H1 (cell line): Measurements from ENCODE around the gene PCNX3. TPM values are rescaled to one million over a fixed set of nuclear protein-coding genes. Genes with fewer than 3 reads are reported as not detected.

Source experiments
- CTCF ChIA-PET: fragments of 300-600 bp; sonication (Branson Sonifier 250); formaldehyde crosslinking; loops from one replicate; lab custom pipeline; 2021; ENCODE audit not compliant: partially characterized antibody; lab: Charles Lee
- POLR2A ChIA-PET: fragments of 300-600 bp; sonication (Branson Sonifier 250); formaldehyde crosslinking; loops from one replicate; lab custom pipeline; 2021; ENCODE audit warnings: inconsistent platforms; ENCODE audit not compliant: partially characterized antibody; lab: Charles Lee
- DNase-seq, 2 experiments: peaks; one replicate each; pipeline versions ENCODE4 v3.0.0 to v3.0.0-alpha.2; 2010 to 2022; ENCODE audit warnings: low spot score in 2 of 2, low read depth in 1 of 2, mixed read lengths in 1 of 2
- FAIRE-seq: peaks from 2 replicates; lab custom pipeline; 2011; peaks lifted over from hg19 to GRCh38; lab: Jason Lieb, UNC
- H2AFZ ChIP-seq: 2 replicates; pipeline ENCODE4 v1.8.1; 2012; ENCODE audit warnings: low read length, inconsistent platforms
- H2AK5ac ChIP-seq: 2 replicates; pipeline ENCODE4 v1.6.1; 2013; ENCODE audit warnings: low read depth, low read length
- H2BK120ac ChIP-seq: replicated peaks from 2 replicates; pipeline ENCODE3; 2013; ENCODE audit warnings: low read depth, low read length, inconsistent platforms
- H2BK12ac ChIP-seq: 2 replicates; pipeline ENCODE4 v1.6.1; 2013; ENCODE audit warnings: low read depth, low read length
- H2BK15ac ChIP-seq: 2 replicates; pipeline ENCODE4 v1.6.1; 2013; ENCODE audit warnings: low read length
- H2BK20ac ChIP-seq: 2 replicates; pipeline ENCODE4 v1.6.1; 2013; ENCODE audit warnings: low read length
- H2BK5ac ChIP-seq: 2 replicates; pipeline ENCODE4 v1.6.1; 2013; ENCODE audit warnings: low read depth, low read length
- H3K14ac ChIP-seq: 2 replicates; pipeline ENCODE4 v1.6.1; 2013; ENCODE audit warnings: inconsistent platforms; ENCODE audit not compliant: insufficient read length
- H3K18ac ChIP-seq: 2 replicates; pipeline ENCODE4 v1.6.1; 2013; ENCODE audit warnings: low read length; ENCODE audit errors: extremely low read depth
- H3K23ac ChIP-seq: 2 replicates; pipeline ENCODE4 v1.6.1; 2013; ENCODE audit warnings: inconsistent platforms; ENCODE audit not compliant: insufficient read length
- H3K23me2 ChIP-seq: 2 replicates; pipeline ENCODE4 v1.6.1; 2013; ENCODE audit warnings: low read depth, low read length
- H3K27ac ChIP-seq: 2 replicates; pipeline ENCODE4 v1.6.1; 2011; ENCODE audit warnings: low read depth, low read length, inconsistent platforms
- H3K27me3 ChIP-seq, 4 experiments: replicated peaks in 1 of 4; 1 replicate in 1 of 4; 2 replicates in 3 of 4; pipeline versions ENCODE4 v1.6.1 to v1.8.1; 2011 to 2013; ENCODE audit warnings: low read length in 3 of 4, mild to moderate bottlenecking in 3 of 4, inconsistent platforms in 2 of 4, mixed read lengths in 2 of 4, moderate library complexity in 1 of 4; ENCODE audit not compliant: control insufficient read depth in 3 of 4, insufficient read depth in 3 of 4; ENCODE audit errors: extremely low read depth in 1 of 4
- H3K36me3 ChIP-seq, 4 experiments: 2 replicates each; pipeline versions ENCODE4 v1.6.1 to v1.8.1; 2011 to 2013; ENCODE audit warnings: mild to moderate bottlenecking in 4 of 4, low read length in 3 of 4, moderate library complexity in 2 of 4, control low read depth in 1 of 4, inconsistent platforms in 1 of 4; ENCODE audit not compliant: insufficient read depth in 4 of 4, control insufficient read depth in 2 of 4
- H3K4ac ChIP-seq: replicated peaks from 2 replicates; pipeline ENCODE3; 2013; ENCODE audit warnings: low read length, low read depth, mixed read lengths, inconsistent platforms; ENCODE audit not compliant: insufficient read length
- H3K4me1 ChIP-seq, 4 experiments: replicated peaks in 1 of 4; 1 replicate in 1 of 4; 2 replicates in 3 of 4; pipeline versions ENCODE4 v1.6.1 to v1.8.1; 2011 to 2013; ENCODE audit warnings: low read length in 3 of 4, inconsistent platforms in 2 of 4, mixed read lengths in 1 of 4; ENCODE audit not compliant: insufficient read depth in 4 of 4, control insufficient read depth in 3 of 4
- H3K4me2 ChIP-seq, 2 experiments: 2 replicates each; pipeline versions ENCODE4 v1.6.1 to v1.8.1; 2011 to 2013; ENCODE audit warnings: low read depth in 2 of 2, low read length in 2 of 2, control low read depth in 1 of 2, inconsistent platforms in 1 of 2, mild to moderate bottlenecking in 1 of 2; ENCODE audit not compliant: insufficient read depth in 1 of 2
- H3K4me3 ChIP-seq, 4 experiments: fragments of 200-600, 300-600 bp in 1 of 4; sonication (generic), shearing (Covaris generic), sonication (Bioruptor Twin) in 1 of 4; 2 replicates each; pipeline versions ENCODE4 v1.5.1 to v1.8.1; 2011 to 2016; ENCODE audit warnings: low read length in 4 of 4, low read depth in 3 of 4, control low read depth in 2 of 4, inconsistent platforms in 2 of 4, mild to moderate bottlenecking in 2 of 4, mixed read lengths in 1 of 4, moderate library complexity in 1 of 4; ENCODE audit not compliant: insufficient read depth in 2 of 4; ENCODE audit errors: extremely low read depth in 1 of 4
- H3K56ac ChIP-seq: replicated peaks from 2 replicates; pipeline ENCODE3; 2013; ENCODE audit warnings: low read depth, mild to moderate bottlenecking, mixed read lengths, low read length, inconsistent platforms; ENCODE audit not compliant: insufficient read length
- H3K79me1 ChIP-seq: 2 replicates; pipeline ENCODE4 v1.6.1; 2013; ENCODE audit warnings: low read depth, low read length, control low read depth
- H3K79me2 ChIP-seq, 2 experiments: 2 replicates each; pipeline versions ENCODE4 v1.6.1 to v1.8.1; 2012 to 2013; ENCODE audit warnings: low read length in 2 of 2, mild to moderate bottlenecking in 2 of 2, inconsistent platforms in 1 of 2; ENCODE audit not compliant: insufficient read depth in 2 of 2, control insufficient read depth in 1 of 2
- H3K9ac ChIP-seq, 4 experiments: replicated peaks in 1 of 4; 1 replicate in 1 of 4; 2 replicates in 3 of 4; pipeline versions ENCODE4 v1.6.1 to v1.8.1; 2011 to 2013; ENCODE audit warnings: low read depth in 3 of 4, low read length in 3 of 4, control low read depth in 2 of 4, mild to moderate bottlenecking in 2 of 4, moderate library complexity in 2 of 4, inconsistent platforms in 1 of 4; ENCODE audit errors: extremely low read depth in 1 of 4
- H3K9me3 ChIP-seq, 2 experiments: 2 replicates each; pipeline versions ENCODE4 v1.6.1 to v1.8.1; 2012 to 2013; ENCODE audit warnings: mild to moderate bottlenecking in 2 of 2, moderate library complexity in 2 of 2, control low read depth in 1 of 2, inconsistent platforms in 1 of 2, low read depth in 1 of 2, low read length in 1 of 2, mixed read lengths in 1 of 2; ENCODE audit not compliant: insufficient read depth in 2 of 2
- H4K20me1 ChIP-seq, 2 experiments: replicated peaks in 1 of 2; 2 replicates each; pipeline versions ENCODE3 to v1.8.1; 2011 to 2013; ENCODE audit warnings: inconsistent platforms in 2 of 2, low read length in 2 of 2, mild to moderate bottlenecking in 1 of 2; ENCODE audit not compliant: insufficient read depth in 2 of 2, control insufficient read depth in 1 of 2
- H4K5ac ChIP-seq: 2 replicates; pipeline ENCODE4 v1.6.1; 2013; ENCODE audit warnings: low read length, low read depth, mixed read lengths, inconsistent platforms; ENCODE audit not compliant: insufficient read length
- H4K8ac ChIP-seq: 2 replicates; pipeline ENCODE4 v1.8.0; 2013; ENCODE audit warnings: mild to moderate bottlenecking, moderate library complexity, low read length, inconsistent platforms; ENCODE audit not compliant: insufficient read depth; ENCODE audit errors: extremely low read depth
- H4K91ac ChIP-seq: replicated peaks from 2 replicates; pipeline ENCODE3; 2013; ENCODE audit warnings: low read length, mixed read lengths, inconsistent platforms; ENCODE audit not compliant: insufficient read length
- CBX5 ChIP-seq: fragments of 300-800, 300-1000 bp; sonication (generic); IDR thresholded peaks from 2 replicates; pipeline ENCODE4 v1.7.1; 2016; ENCODE audit warnings: antibody characterized with exemption, low read length, low read depth
- KDM4A ChIP-seq: IDR thresholded peaks from one replicate; pipeline ENCODE4 v1.7.1; 2012; ENCODE audit warnings: low read depth, mild to moderate bottlenecking, moderate library complexity, low read length, inconsistent platforms; ENCODE audit not compliant: severe bottlenecking
- RBBP5 ChIP-seq: IDR thresholded peaks from 2 replicates; pipeline ENCODE4 v1.7.1; 2012; ENCODE audit warnings: low read depth, mild to moderate bottlenecking, inconsistent platforms, low read length, moderate library complexity, borderline replicate concordance
- YY1 ChIP-seq: IDR thresholded peaks from 2 replicates; pipeline ENCODE4 v1.6.1; 2011; ENCODE audit warnings: low read depth, mild to moderate bottlenecking, low read length
- WGBS, 2 experiments: shearing (Covaris generic) in 1 of 2; methylation state at CpG; one replicate each; pipeline versions ENCODE4 v1.1.6 to v1.1.7; 2013 to 2015; ENCODE audit warnings: low lambda C conversion rate in 2 of 2, mixed read lengths in 2 of 2, inconsistent platforms in 1 of 2, low coverage in 1 of 2, missing lambda C conversion rate in 1 of 2; ENCODE audit not compliant: insufficient replicate concordance in 2 of 2, insufficient coverage in 1 of 2, insufficient read length in 1 of 2; ENCODE audit errors: extremely low coverage in 1 of 2, missing lambda C conversion rate in 1 of 2; 5-methylcytosine and 5-hydroxymethylcytosine counted together
- polyA plus RNA-seq, 7 experiments: library from polyadenylated mRNA; depleted of rRNA in 3 of 7; stranded (reverse) in 5 of 7; unstranded in 2 of 7; fragments of >200 nt in 5 of 7; fragments of 200-250 nt in 2 of 7; gene quantifications; 1 replicate in 5 of 7; 2 replicates in 1 of 7; 4 replicates in 1 of 7; pipeline versions ENCODE4 v1.2.1 to v1.2.3, GENCODE V29; 2011 to 2013; ENCODE audit warnings: missing spikeins in 2 of 7, mixed read lengths in 2 of 7
- total RNA-seq: library from RNA; stranded (reverse); fragmentation: NEBNext Ultra II Directional; extraction: Animal tissue kit (Norgen Biotek cat#: 25700); gene quantifications from 2 replicates; pipeline ENCODE4 v1.2.1, GENCODE V29; 2021
- TF ChIP-seq, protein P1 (sequence below): IDR thresholded peaks from 2 replicates; pipeline ENCODE4 v1.6.1; 2012; ENCODE audit warnings: inconsistent platforms

The PCNX3 gene
- total and polyA plus RNA-seq, 2 of the 8 experiments (the other 6 are each of a cell fraction or from before 2014, with no cell fraction given) = 27.2 to 38.8 TPM

DNA sequence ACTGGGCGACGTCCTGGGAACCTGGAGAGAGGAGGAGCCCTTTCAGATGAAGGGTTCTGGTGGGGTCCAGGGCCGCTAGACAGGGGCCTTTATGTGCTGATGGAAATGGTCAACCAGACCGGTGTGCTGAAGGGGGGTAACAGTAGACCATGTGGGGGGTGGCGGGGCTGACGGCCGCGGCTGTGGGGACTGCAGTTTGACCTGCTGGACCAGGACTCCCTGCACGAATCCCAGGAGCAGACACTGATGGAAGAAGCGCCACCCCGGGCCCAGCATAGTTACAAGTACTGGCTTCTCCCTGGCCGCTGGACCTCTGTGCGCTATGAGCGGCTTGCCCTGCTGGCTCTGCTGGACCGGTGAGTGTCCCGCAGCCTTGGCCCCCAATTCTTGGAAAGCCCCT is 6.4 kb downstream of the PCNX3 start:
- Histone ChIP-seq H2BK15ac (no peak overlapping the region), H3K9me3 (no peaks in the 10 kb centered on the region), H3K23me2 (no peaks in the 10 kb centered on the region), H2AK5ac (no peak overlapping the region), H3K14ac (no peak overlapping the region), H4K20me1 (peaks cover 5 to 37% of the 10 kb centered on the region in 2 experiments), H2BK12ac (no peak overlapping the region), H2BK120ac (no peak overlapping the region), H3K36me3 (peaks cover 11 to 59% (median 31%) of the 10 kb centered on the region in 4 experiments; a peak in 7 of 8 replicates), H2AFZ (no peak overlapping the region), H3K79me1 (peaks cover 10% of the 10 kb centered on the region; the same call in 1 of the 2 replicates), H4K91ac (no peak overlapping the region), H2BK20ac (no peak overlapping the region), H3K27me3 (no peaks in the 10 kb centered on the region), H4K8ac (0 out of 2 replicates have a peak overlapping the region, but pooled peaks have one; percentile 25), H3K27ac (no peak overlapping the region), H4K5ac (no peak overlapping the region), H2BK5ac (no peak overlapping the region), H3K79me2 (peaks cover 0 to 7% of the 10 kb centered on the region in 2 experiments; a peak in 3 of 4 replicates), H3K4me1 (peaks cover 0 to 1% (median 0%) of the 10 kb centered on the region in 4 experiments; a peak in 1 of 7 replicates), H3K4ac (no peak overlapping the region), H3K23ac (no peak overlapping the region), H3K4me2 (no peak overlapping the region), H3K18ac (no peak overlapping the region), H3K9ac (no peak overlapping the region), H3K4me3 (no peak overlapping the region), H3K56ac (no peak overlapping the region)
- TF ChIP-seq CBX5 (no peak), KDM4A (no peak), RBBP5 (no peak), YY1 (no peak)
- TF ChIP-seq, protein P1, sequence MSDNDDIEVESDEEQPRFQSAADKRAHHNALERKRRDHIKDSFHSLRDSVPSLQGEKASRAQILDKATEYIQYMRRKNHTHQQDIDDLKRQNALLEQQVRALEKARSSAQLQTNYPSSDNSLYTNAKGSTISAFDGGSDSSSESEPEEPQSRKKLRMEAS = no peak
- POLR2A ChIA-PET = interaction anchor here (1.3 kb wide), 1 partner anchor 22 kb away, joined by 4 read pairs; no protein-coding TSS in a partner anchor
- FAIRE-seq = no peak
- WGBS, 2 experiments = 95% methylated on average over 12 of the region's 16 CpGs; no CpG with 5 or more reads in 1 of the 2 experiments
- CTCF ChIA-PET = interaction anchor here (0.9 to 1.1 kb wide), 2 partner anchors 9 to 11 kb away, joined by 3 to 5 read pairs; no protein-coding TSS in a partner anchor
- no peak for DNase-seq
